ENCODE results near the gene EVL. TPM values are rescaled to one million over a fixed set of nuclear protein-coding genes. Genes with fewer than 3 reads are reported as not detected.
A peak's percentile ranks its signal among the peaks of the same experiment; 100 is the strongest.

The EVL gene
- polyA plus RNA-seq, 2 of the 4 experiments (the other 2 are of a cell fraction): 14.8 to 32.9 TPM

DNA sequence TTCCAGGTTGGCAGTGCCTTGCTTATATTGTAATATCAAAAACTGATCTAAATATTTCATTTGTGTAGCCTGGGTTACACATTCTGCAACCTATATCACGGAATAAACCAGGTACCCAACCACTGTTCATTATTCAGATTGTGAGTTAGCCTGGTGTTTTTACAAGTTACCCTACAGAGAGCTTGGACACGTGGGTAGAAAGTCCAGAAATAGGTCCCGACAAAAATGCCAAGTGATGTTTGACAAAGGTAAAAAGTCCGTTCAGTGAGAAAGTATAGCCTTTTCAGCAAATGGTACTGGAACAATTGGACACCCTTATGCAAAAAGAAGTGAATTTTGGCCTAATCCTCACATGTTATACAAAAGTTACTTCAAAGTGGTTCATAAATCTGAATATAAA lies 17.6 kb upstream of the EVL start (continued):
- no peak for TF ChIP-seq GATA3 (IDR thresholded peaks at IDR 0.05; ENCODE audit: borderline replicate concordance)

DNA sequence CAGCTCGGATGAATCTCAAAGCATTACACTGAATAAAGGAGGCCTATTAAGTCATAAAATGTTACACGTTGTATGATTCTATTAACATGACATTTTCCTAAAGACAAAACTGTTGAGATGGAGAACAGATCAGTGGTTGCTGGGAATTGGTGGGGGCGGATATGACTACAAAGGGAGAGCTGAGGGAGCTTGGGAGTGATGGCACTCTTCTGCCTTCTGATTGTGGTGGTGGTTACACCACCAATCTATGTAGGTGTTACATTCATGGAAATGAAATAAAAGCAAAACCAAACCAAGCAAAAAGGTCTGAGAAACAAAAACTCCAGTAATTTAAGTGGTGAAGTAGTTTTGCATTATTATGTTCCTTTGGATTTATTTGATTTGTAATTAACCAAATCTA lies 16.4 kb upstream of the EVL start:
- DNase-seq (ENCODE audit: low read depth in 1 of 2, low spot score in 1 of 2) (no peak), ATAC-seq (no peak), FAIRE-seq (no peak)
- Histone ChIP-seq H3K4me2 (peak overlapping the region; percentile 7; the same call in 2 of the 3 replicates), H3K27ac (no peak overlapping the region; a peak in 1 of 6 replicates), H3K9me3 (no peaks in the 10 kb centered on the region), H3K4me3 (no peak overlapping the region), H3K4me1 (peaks cover 13% of the 10 kb centered on the region; the same call in 2 of the 3 replicates)
- WGBS (ENCODE audit: missing lambda C conversion rate): 61% methylated on average over 3 of the region's 3 CpGs
- TF ChIP-seq EHMT2 (IDR thresholded peaks at IDR 0.05; ENCODE audit: low read depth): no peak
- TF ChIP-seq GATA3 (IDR thresholded peaks at IDR 0.05; ENCODE audit: borderline replicate concordance): no peak
- TF ChIP-seq POLR2A (IDR thresholded peaks at IDR 0.05; ENCODE audit: low read length): no peak
- TF ChIP-seq ZSCAN20 (CRISPR knock-in tag; IDR thresholded peaks at IDR 0.05): no peak
- no peak for TF ChIP-seq E2F6 (IDR thresholded peaks at IDR 0.05; ENCODE audit: borderline replicate concordance, low read depth)
- TF ChIP-seq HOXB13 (CRISPR knock-in tag; IDR thresholded peaks at IDR 0.05; ENCODE audit: low read depth): no peak
- no peak for TF ChIP-seq ZC3H11A (IDR thresholded peaks at IDR 0.05)
- TF ChIP-seq RNF2 (IDR thresholded peaks at IDR 0.05; ENCODE audit: borderline replicate concordance, low read depth): no peak
- no peak for TF ChIP-seq POLR2AphosphoS2 (conservative IDR thresholded peaks at IDR 0.05; ENCODE audit: low read length)
- TF ChIP-seq EP300 (IDR thresholded peaks at IDR 0.05): no peak
- TF ChIP-seq CHD4 (IDR thresholded peaks at IDR 0.05; ENCODE audit: borderline replicate concordance): no peak
- TF ChIP-seq CHD2 (IDR thresholded peaks at IDR 0.05; ENCODE audit: low read length, partially characterized antibody): no peak
- TF ChIP-seq HEYL (CRISPR knock-in tag; IDR thresholded peaks at IDR 0.05): no peak
- TF ChIP-seq JUN (IDR thresholded peaks at IDR 0.05): no peak
- TF ChIP-seq JUNB (IDR thresholded peaks at IDR 0.05): no peak
- no peak for TF ChIP-seq RAD21 (conservative IDR thresholded peaks at IDR 0.05 in 1 of 2, IDR thresholded peaks at IDR 0.05 in 1 of 2)
- no peak for TF ChIP-seq SMC3 (IDR thresholded peaks at IDR 0.05)
- ChIA-PET POLR2A (no interaction called here), CTCF (interaction anchor here (1.1 to 1.4 kb wide), 4 partner anchors 9 to 69 kb away, joined by 3 to 4 read pairs (median 3); no protein-coding TSS in a partner anchor)

- Histone ChIP-seq H3K27ac (no peak overlapping the region), H3K4me2 (peak overlapping the region; percentile 7; the same call in 1 of the 3 replicates), H3K4me3 (no peak overlapping the region), H3K9me3 (no peaks in the 10 kb centered on the region), H3K4me1 (peaks cover 13% of the 10 kb centered on the region; the same call in 2 of the 3 replicates)
- ChIA-PET CTCF (interaction anchor here (1.1 to 1.4 kb wide), 3 partner anchors 9 to 69 kb away, joined by 3 to 4 read pairs (median 3); no protein-coding TSS in a partner anchor), POLR2A (no interaction called here)
- DNase-seq (ENCODE audit: low read depth in 1 of 2, low spot score in 1 of 2) (no peak), FAIRE-seq (no peak), ATAC-seq (no peak)
- WGBS (ENCODE audit: missing lambda C conversion rate): 76% methylated on average over 2 of the region's 2 CpGs
- TF ChIP-seq JUN (IDR thresholded peaks at IDR 0.05): no peak
- no peak for TF ChIP-seq ZNF302 (CRISPR knock-in tag; IDR thresholded peaks at IDR 0.05)
- TF ChIP-seq MYC (IDR thresholded peaks at IDR 0.05; ENCODE audit: borderline replicate concordance, low read length): no peak
- TF ChIP-seq RARB (CRISPR knock-in tag; IDR thresholded peaks at IDR 0.05): no peak
- no peak for TF ChIP-seq POLR2AphosphoS2 (conservative IDR thresholded peaks at IDR 0.05; ENCODE audit: low read length)
- TF ChIP-seq REST (IDR thresholded peaks at IDR 0.05): no peak
- TF ChIP-seq EHMT2 (IDR thresholded peaks at IDR 0.05; ENCODE audit: low read depth): no peak
- TF ChIP-seq USF2 (IDR thresholded peaks at IDR 0.05): no peak
- no peak for TF ChIP-seq HOXB13 (CRISPR knock-in tag; IDR thresholded peaks at IDR 0.05; ENCODE audit: low read depth)
- no peak for TF ChIP-seq SMC3 (IDR thresholded peaks at IDR 0.05)
- no peak for TF ChIP-seq CBX2 (IDR thresholded peaks at IDR 0.05; ENCODE audit: borderline replicate concordance, low read depth)
- no peak for TF ChIP-seq RFX5 (IDR thresholded peaks at IDR 0.05)
- TF ChIP-seq ZC3H11A (IDR thresholded peaks at IDR 0.05): no peak
- TF ChIP-seq ESRRA (IDR thresholded peaks at IDR 0.05; ENCODE audit: borderline replicate concordance, low read length): no peak
- no peak for TF ChIP-seq NR3C1 (IDR thresholded peaks at IDR 0.05)
- no peak for TF ChIP-seq PBX3 (IDR thresholded peaks at IDR 0.05)
- TF ChIP-seq RNF2 (IDR thresholded peaks at IDR 0.05; ENCODE audit: borderline replicate concordance, low read depth): no peak
These were observed 16.0 kb upstream of the EVL start for GRCh38 chr14:100049220-100049619.
